Prostate gland (tissue), 2 donors: ENCODE measurements around the gene PKNOX2. TPM values are rescaled to one million over a fixed set of nuclear protein-coding genes. Genes with fewer than 3 reads are reported as not detected.
A peak's percentile ranks its signal among the peaks of the same experiment; 100 is the strongest.

Experiments used
- DNase-seq: peaks from one replicate; pipeline ENCODE4 v3.0.0-alpha.2; 2019; ENCODE audit warnings: low spot score
- H3K27ac ChIP-seq, 2 donors: fragments of 200-600 bp; sonication (generic); 2 replicates each; pipeline ENCODE4 v1.5.1; 2017 to 2019
- H3K27me3 ChIP-seq: fragments of 200-600 bp; sonication (generic); replicated peaks from 2 replicates; pipeline ENCODE4 v1.5.1; 2019; ENCODE audit not compliant: insufficient read depth
- H3K36me3 ChIP-seq, 2 donors: fragments of 200-600 bp; sonication (generic); 1 replicate in 1 of 2; 2 replicates in 1 of 2; pipeline versions ENCODE4 v1.5.1 to v1.8.1; 2017 to 2019
- H3K4me1 ChIP-seq: fragments of 200-600 bp; sonication (generic); replicated peaks from 2 replicates; pipeline ENCODE4 v1.5.1; 2019
- H3K4me3 ChIP-seq, 2 donors: fragments of 200-600 bp; sonication (generic); 2 replicates each; pipeline ENCODE4 v1.5.1; 2017 to 2019
- H3K9me3 ChIP-seq: fragments of 200-600 bp; sonication (generic); 2 replicates; pipeline ENCODE4 v1.5.1; 2017
- POLR2A ChIP-seq: fragments of 450-650 bp; IDR thresholded peaks from one replicate; pipeline ENCODE4 v1.6.1; 2016; ENCODE audit warnings: antibody characterized with exemption, mild to moderate bottlenecking
- POLR2AphosphoS5 ChIP-seq: sonication (generic); formaldehyde crosslinking; IDR thresholded peaks from one replicate; pipeline ENCODE4 v1.6.1; 2017; ENCODE audit warnings: antibody characterized with exemption
- WGBS: methylation state at CpG from one replicate; pipeline ENCODE4 v1.1.5; 2018; 5-methylcytosine and 5-hydroxymethylcytosine counted together
- intact Hi-C: fragments of 100-400 bp; cut with DNase I; formaldehyde crosslinking; loops from one replicate; pipeline ENCODE4 v1.14.2; 2022
- total RNA-seq, 2 donors: library from RNA; depleted of rRNA; stranded (reverse); fragments of >200 nt; gene quantifications; one replicate each; pipeline ENCODE4 v1.1.0, GENCODE V29; 2016
- TF ChIP-seq, protein P1 (sequence below), 4 experiments: fragments of 200-600 bp in 2 of 4; fragments of 450-650 bp in 2 of 4; sonication (generic) in 2 of 4; IDR thresholded peaks; 1 replicate in 3 of 4; 2 replicates in 1 of 4; pipeline ENCODE4 v1.5.1; 2016 to 2019; ENCODE audit warnings: antibody characterized with exemption in 4 of 4, mild to moderate bottlenecking in 2 of 4, moderate library complexity in 2 of 4

The PKNOX2 gene
- total RNA-seq, 2 donors from 2014 or later = 12.3 to 14.7 TPM

DNA sequence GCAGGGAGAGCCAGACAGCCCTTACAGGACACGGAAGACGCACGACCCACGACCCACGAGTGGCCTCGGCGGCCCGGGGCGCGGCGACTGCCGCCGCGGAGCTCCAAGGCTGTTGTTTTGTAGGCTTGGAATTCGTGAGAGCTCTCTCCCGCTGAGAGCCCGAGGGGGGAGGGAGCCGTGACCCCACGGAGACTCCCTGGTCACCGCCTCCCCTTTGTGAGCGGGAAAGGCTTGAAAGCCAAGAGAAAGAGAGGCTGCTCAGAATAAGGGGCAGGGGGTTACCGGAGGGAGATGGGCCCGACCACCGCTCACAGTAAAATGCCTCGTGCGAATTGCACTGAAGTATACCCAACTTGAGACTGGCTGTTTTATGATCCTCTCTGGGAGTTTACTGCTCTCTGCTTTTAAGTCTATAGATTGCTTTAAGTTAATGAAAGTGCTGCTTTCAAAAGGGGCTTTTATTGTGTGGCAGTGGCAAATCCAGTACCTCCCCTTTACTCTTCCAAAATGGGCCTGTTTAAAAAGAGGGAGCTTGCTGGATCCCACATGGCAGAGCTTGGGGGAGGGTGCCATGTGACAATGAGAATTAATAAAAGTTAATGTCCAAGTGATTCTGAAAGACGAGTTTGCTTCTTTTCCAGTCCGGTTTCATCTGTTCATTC lies 2.9 kb downstream of the PKNOX2 start:
- no peaks in the 10 kb centered on the region for H3K36me3 ChIP-seq
- no peak for DNase-seq
- peak overlapping the region; percentile 60 to 69 for H3K4me3 ChIP-seq
- H3K9me3 ChIP-seq = no peaks in the 10 kb centered on the region
- peaks cover 14% of the 10 kb centered on the region for H3K4me1 ChIP-seq
- 48% methylated on average over 28 of the region's 28 CpGs for WGBS
- no peaks in the 10 kb centered on the region for H3K27me3 ChIP-seq
- H3K27ac ChIP-seq = peak overlapping the region; percentile 85 to 88
- no peak for TF ChIP-seq POLR2AphosphoS5
- TF ChIP-seq POLR2A = no peak
- TF ChIP-seq, protein P1, sequence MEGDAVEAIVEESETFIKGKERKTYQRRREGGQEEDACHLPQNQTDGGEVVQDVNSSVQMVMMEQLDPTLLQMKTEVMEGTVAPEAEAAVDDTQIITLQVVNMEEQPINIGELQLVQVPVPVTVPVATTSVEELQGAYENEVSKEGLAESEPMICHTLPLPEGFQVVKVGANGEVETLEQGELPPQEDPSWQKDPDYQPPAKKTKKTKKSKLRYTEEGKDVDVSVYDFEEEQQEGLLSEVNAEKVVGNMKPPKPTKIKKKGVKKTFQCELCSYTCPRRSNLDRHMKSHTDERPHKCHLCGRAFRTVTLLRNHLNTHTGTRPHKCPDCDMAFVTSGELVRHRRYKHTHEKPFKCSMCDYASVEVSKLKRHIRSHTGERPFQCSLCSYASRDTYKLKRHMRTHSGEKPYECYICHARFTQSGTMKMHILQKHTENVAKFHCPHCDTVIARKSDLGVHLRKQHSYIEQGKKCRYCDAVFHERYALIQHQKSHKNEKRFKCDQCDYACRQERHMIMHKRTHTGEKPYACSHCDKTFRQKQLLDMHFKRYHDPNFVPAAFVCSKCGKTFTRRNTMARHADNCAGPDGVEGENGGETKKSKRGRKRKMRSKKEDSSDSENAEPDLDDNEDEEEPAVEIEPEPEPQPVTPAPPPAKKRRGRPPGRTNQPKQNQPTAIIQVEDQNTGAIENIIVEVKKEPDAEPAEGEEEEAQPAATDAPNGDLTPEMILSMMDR (IDR thresholded peaks at IDR 0.05) = no peak
- intact Hi-C loops = loop anchor here (5.0 to 10.0 kb wide), 2 partner anchors 50 to 117 kb away; no protein-coding TSS in a partner anchor

DNA sequence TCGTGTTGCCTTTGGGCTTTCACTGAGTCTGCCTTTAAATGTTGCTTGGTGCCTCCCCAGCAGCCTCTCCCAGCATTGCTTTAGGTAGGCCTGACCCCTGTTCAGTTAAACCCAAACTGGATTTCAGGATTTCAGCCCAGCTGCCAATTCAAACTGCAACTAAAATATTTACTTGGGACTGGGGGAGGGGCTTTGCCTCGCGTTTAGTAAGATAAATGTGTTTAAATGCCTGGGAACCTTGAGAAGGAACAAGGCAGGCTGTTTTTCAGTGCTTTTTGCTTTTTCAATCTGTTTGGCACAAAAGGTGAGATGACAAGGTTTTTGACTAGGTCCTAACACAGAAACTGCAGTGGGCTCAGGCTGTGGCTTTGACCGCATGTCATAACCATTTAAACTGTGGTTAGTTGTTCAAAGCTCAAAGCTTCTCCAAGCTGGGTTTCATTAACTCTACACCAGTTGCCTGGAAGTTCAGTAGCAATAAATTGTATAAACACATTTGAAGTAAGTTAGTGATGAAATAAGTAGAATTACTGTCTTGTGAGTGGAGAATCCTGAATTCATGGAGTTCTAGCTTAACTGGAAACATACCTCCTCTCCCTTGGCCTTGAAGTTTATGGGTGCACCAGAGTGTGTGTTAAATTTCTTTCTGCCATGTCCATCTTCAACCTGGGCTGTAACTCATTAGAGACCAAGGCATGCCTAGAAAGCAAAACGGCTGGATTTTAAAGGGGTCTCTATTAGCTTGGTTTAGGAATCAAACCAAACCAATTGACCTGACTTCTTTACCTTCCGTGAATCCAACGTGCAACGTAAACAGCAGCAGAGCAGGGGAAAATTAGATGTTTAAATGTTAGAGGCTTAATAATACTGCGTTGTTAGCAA lies 3.6 kb downstream of the PKNOX2 start:
- WGBS = 31% methylated on average over 9 of the region's 9 CpGs
- Histone ChIP-seq H3K36me3 (no peaks in the 10 kb centered on the region), H3K9me3 (no peaks in the 10 kb centered on the region), H3K27me3 (no peaks in the 10 kb centered on the region), H3K27ac (peak overlapping the region; percentile 85 to 88), H3K4me3 (no peak overlapping the region), H3K4me1 (peaks cover 14% of the 10 kb centered on the region)
- TF ChIP-seq POLR2A (no peak), POLR2AphosphoS5 (no peak)
- TF ChIP-seq, protein P1 (IDR thresholded peaks at IDR 0.05) = no peak
- intact Hi-C loops = loop anchor here (5.0 to 10.0 kb wide), 2 partner anchors 49 to 117 kb away; no protein-coding TSS in a partner anchor
- DNase-seq = peak; percentile 31

DNA sequence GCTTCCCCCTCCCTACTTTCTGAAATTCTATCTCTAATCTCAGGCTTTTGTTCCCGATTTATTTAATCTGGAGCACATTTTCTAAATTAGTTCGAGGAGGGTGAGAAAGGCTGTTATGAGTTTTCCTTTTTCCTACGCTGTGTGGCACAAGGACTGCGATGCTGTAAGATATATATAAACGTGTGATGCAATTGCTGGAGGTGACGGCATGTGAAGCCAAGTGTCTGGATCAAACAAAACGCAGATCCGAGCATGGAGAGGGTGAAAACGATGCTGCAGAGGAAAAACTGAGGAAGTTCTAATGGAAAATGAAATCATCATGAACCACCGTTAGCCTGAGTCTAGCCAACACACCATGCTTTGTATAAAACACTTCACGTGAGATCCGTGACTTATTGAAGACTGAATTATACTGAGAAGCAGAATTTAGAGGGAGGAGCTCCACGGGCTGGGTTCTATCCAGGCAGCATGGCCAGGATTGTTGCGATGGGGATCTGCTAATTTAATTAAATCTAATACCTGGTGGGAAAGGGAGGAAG lies 4.4 kb downstream of the PKNOX2 start:
- Histone ChIP-seq H3K4me3 (no peak overlapping the region), H3K27me3 (no peaks in the 10 kb centered on the region), H3K9me3 (no peaks in the 10 kb centered on the region), H3K27ac (peak overlapping the region; percentile 85 to 88), H3K36me3 (no peaks in the 10 kb centered on the region), H3K4me1 (peaks cover 14% of the 10 kb centered on the region)
- TF ChIP-seq POLR2A (no peak), POLR2AphosphoS5 (no peak)
- TF ChIP-seq, protein P1 (IDR thresholded peaks at IDR 0.05) = no peak
- WGBS = 28% methylated on average over 14 of the region's 14 CpGs
- intact Hi-C loops = loop anchor here (5.0 to 10.0 kb wide), 2 partner anchors 48 to 116 kb away; no protein-coding TSS in a partner anchor
- no peak for DNase-seq

DNA sequence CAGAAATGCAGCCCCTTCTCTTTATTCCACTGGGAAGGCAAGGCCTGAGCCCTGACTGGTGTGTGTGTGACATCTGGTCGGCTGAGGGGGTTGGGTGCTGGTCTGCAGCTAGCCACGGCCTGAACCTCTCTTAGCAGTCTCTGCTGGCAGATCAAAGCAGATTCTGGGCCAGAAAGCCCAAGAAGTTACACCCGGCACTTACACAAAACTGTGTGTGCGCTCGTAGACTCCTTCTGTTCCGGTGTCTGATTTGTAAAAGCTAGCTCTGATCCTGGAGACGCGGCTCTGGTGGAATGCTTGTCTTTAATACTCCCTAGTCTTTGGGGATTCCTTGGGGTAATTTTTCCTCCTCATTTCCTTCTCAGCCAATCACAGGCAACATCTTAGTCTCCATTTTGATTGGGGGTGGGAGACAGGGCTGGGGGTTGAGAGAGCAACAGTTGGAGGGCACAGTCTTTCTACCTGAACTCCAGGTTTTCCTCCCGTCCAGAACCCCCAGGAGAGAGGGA lies 5.5 kb downstream of the PKNOX2 start:
- intact Hi-C loops = no loop called here
- H3K9me3 ChIP-seq = no peaks in the 10 kb centered on the region
- 55% methylated on average over 9 of the region's 9 CpGs for WGBS
- H3K4me1 ChIP-seq = peaks cover 14% of the 10 kb centered on the region
- H3K4me3 ChIP-seq = no peak overlapping the region
- H3K27me3 ChIP-seq = no peaks in the 10 kb centered on the region
- DNase-seq = no peak
- TF ChIP-seq POLR2AphosphoS5 (no peak), POLR2A (no peak)
- TF ChIP-seq, protein P1 (IDR thresholded peaks at IDR 0.05) = no peak
- H3K27ac ChIP-seq = peak overlapping the region; percentile 41 to 85
- H3K36me3 ChIP-seq = no peaks in the 10 kb centered on the region
